OCI-LY7 (cell line): ENCODE results near the gene LILRB5.

ENCODE experiments used
- EZH2phosphoT487 ChIP-seq: fragments of 200-600 bp; sonication (generic); IDR thresholded peaks from 2 replicates; pipeline ENCODE4 v1.6.1; 2018; ENCODE audit warnings: low read depth, borderline replicate concordance, mild to moderate bottlenecking, mixed run types, antibody characterized with exemption, low read length, moderate library complexity, mixed read lengths
- TF ChIP-seq, protein P1 (sequence below): fragments of 200-600 bp; sonication (generic); conservative IDR thresholded peaks from 2 replicates; pipeline ENCODE4 v1.5.1; 2014; ENCODE audit warnings: mild to moderate bottlenecking, antibody characterized with exemption, low read length, moderate library complexity, mixed read lengths

DNA sequence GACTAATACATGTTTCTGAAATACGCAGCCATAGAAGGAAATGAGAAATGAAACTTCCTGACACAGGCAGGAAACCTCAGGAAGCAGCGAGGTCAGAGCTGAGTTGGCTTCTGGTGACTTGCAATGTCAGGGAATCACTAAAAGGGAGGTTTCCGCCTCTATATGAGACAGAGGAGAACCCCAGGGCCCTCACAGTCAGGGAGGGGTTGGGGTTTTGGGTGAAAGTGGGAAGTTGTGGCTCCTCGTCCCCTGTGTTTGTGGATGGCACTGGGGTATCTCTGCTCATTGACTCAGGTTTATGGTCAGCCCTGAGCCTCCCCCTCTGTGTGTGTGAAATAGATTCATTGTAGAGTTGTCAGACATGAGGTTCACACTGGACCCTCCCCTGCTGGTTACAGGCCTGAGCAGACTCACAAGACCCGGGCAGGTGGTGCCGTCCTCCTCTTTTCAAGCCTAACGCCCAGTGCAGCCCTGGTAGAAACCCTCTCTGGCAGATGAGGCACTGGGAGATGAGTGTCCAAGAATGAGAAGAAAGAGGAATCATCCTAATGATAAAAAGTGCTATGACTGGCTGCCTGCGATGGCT, 9.0 kb downstream of the LILRB5 start:
- TF ChIP-seq, protein P1, sequence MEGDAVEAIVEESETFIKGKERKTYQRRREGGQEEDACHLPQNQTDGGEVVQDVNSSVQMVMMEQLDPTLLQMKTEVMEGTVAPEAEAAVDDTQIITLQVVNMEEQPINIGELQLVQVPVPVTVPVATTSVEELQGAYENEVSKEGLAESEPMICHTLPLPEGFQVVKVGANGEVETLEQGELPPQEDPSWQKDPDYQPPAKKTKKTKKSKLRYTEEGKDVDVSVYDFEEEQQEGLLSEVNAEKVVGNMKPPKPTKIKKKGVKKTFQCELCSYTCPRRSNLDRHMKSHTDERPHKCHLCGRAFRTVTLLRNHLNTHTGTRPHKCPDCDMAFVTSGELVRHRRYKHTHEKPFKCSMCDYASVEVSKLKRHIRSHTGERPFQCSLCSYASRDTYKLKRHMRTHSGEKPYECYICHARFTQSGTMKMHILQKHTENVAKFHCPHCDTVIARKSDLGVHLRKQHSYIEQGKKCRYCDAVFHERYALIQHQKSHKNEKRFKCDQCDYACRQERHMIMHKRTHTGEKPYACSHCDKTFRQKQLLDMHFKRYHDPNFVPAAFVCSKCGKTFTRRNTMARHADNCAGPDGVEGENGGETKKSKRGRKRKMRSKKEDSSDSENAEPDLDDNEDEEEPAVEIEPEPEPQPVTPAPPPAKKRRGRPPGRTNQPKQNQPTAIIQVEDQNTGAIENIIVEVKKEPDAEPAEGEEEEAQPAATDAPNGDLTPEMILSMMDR: no peak
- TF ChIP-seq EZH2phosphoT487: no peak
